K562 (cell line): ENCODE measurements around the gene C1orf50. TPM values are rescaled to one million over a fixed set of nuclear protein-coding genes. Genes with fewer than 3 reads are reported as not detected.

Experiments used
- CBX2 ChIP-seq: fragments of 200-600 bp; sonication (generic); IDR thresholded peaks from one replicate; pipeline ENCODE4 v1.6.1; 2012; ENCODE audit warnings: mild to moderate bottlenecking, low read length, inconsistent platforms; ENCODE audit not compliant: insufficient read depth, poor library complexity, severe bottlenecking
- CREB1 ChIP-seq, 2 experiments: sonication (generic) in 1 of 2; formaldehyde crosslinking in 1 of 2; IDR thresholded peaks; 2 replicates each; pipeline versions ENCODE4 v1.6.1 to v1.8.0; 2012 to 2022; ENCODE audit warnings: inconsistent platforms in 1 of 2, mild to moderate bottlenecking in 1 of 2, missing genetic modification reagents in 1 of 2, moderate library complexity in 1 of 2
- DNMT1 ChIP-seq: fragments of 450-650 bp; IDR thresholded peaks from 2 replicates; pipeline ENCODE4 v1.6.1; 2016; ENCODE audit warnings: antibody characterized with exemption, mild to moderate bottlenecking
- FOXA3 ChIP-seq, 2 experiments: fragments of 450-650 bp in 1 of 2; sonication (generic) in 1 of 2; formaldehyde crosslinking; IDR thresholded peaks in 1 of 2; conservative IDR thresholded peaks in 1 of 2; 2 replicates each; pipeline versions ENCODE4 v1.4.0 to v1.8.0; 2020 to 2022; ENCODE audit warnings: mild to moderate bottlenecking in 2 of 2, missing genetic modification reagents in 1 of 2
- GMEB1 ChIP-seq: fragments of 250-450 bp; sonication (Bioruptor Pico); IDR thresholded peaks from 2 replicates; pipeline ENCODE4 v1.4.0; 2020; ENCODE audit warnings: mild to moderate bottlenecking
- IFI16 ChIP-seq: fragments of 250-450 bp; sonication (Bioruptor Pico); IDR thresholded peaks from 2 replicates; pipeline ENCODE4 v2.1.2; 2022; ENCODE audit warnings: mild to moderate bottlenecking, inconsistent platforms
- NCOA2 ChIP-seq, 2 experiments: fragments of 450-650 bp; IDR thresholded peaks; 2 replicates each; pipeline ENCODE4 v1.6.1; 2018; ENCODE audit warnings: mild to moderate bottlenecking in 2 of 2, moderate library complexity in 1 of 2; ENCODE audit not compliant: partially characterized antibody in 2 of 2
- POLR2AphosphoS2 ChIP-seq: IDR thresholded peaks from 2 replicates; pipeline ENCODE4 v1.6.1; 2012; ENCODE audit warnings: low read length, improper control_type of control experiment
- POLR2B ChIP-seq: fragments of 450-650 bp; IDR thresholded peaks from 2 replicates; pipeline ENCODE4 v1.6.1; 2018; ENCODE audit warnings: low read depth; ENCODE audit not compliant: partially characterized antibody
- TCF15 ChIP-seq: fragments of 250-450 bp; sonication (Bioruptor Pico); IDR thresholded peaks from 2 replicates; pipeline ENCODE4 v1.8.0; 2022; ENCODE audit warnings: moderate library complexity, mild to moderate bottlenecking, inconsistent platforms
- TOE1 ChIP-seq, 2 experiments: fragments of 450-650 bp in 1 of 2; sonication (generic) in 1 of 2; formaldehyde crosslinking in 1 of 2; IDR thresholded peaks; 2 replicates each; pipeline versions ENCODE4 v1.7.1 to v1.8.0; 2016 to 2022; ENCODE audit warnings: borderline replicate concordance in 2 of 2, mild to moderate bottlenecking in 2 of 2, antibody characterized with exemption in 1 of 2, inconsistent platforms in 1 of 2, low read depth in 1 of 2, missing genetic modification reagents in 1 of 2, moderate library complexity in 1 of 2
- TRIM25 ChIP-seq: fragments of 450-650 bp; IDR thresholded peaks from 2 replicates; pipeline ENCODE4 v1.7.0; 2016; ENCODE audit warnings: borderline replicate concordance
- ZNF311 ChIP-seq: fragments of 250-450 bp; sonication (Bioruptor Pico); IDR thresholded peaks from 2 replicates; pipeline ENCODE4 v1.4.0; 2020; ENCODE audit warnings: mild to moderate bottlenecking, moderate library complexity
- polyA plus RNA-seq, 8 experiments: library from polyadenylated mRNA; depleted of rRNA in 4 of 8; stranded (reverse) in 5 of 8; unstranded in 3 of 8; fragments of >200 nt; fragmentation: Nextera tagmentation in 2 of 8; fragmentation: Illumina TruSeq in 1 of 8; extraction: Ambion mirVana in 2 of 8; extraction: Trizol in 1 of 8; gene quantifications; 2 replicates each; pipeline versions ENCODE4 v1.2.1 to v1.2.3, GENCODE V29; 2011 to 2014; ENCODE audit warnings: inconsistent platforms in 1 of 8, missing spikeins in 1 of 8
- total RNA-seq, 7 experiments: library from RNA; depleted of rRNA in 6 of 7; stranded (reverse); fragments of >200 nt in 6 of 7; fragmentation: Illumina TruSeq in 2 of 7; extraction: Trizol in 2 of 7; gene quantifications; 2 replicates each; pipeline versions ENCODE4 v1.2.1 to v1.2.3, GENCODE V29; 2011 to 2021; ENCODE audit warnings: low replicate concordance in 1 of 7

C1orf50 gene
- total and polyA plus RNA-seq, 9 of the 15 experiments (the other 6 are each of a cell fraction or from before 2014, with no cell fraction given): 0.55 to 13.9 (median 5.2) TPM

- no peak for TF ChIP-seq TRIM25
- TF ChIP-seq POLR2AphosphoS2: no peak
- TF ChIP-seq CREB1 (IDR thresholded peaks at IDR 0.05): no peak
- no peak for TF ChIP-seq CREB1 (CRISPR knock-in tag; IDR thresholded peaks at IDR 0.05)
- TF ChIP-seq TCF15: no peak
- no peak for TF ChIP-seq FOXA3 (CRISPR knock-in tag; conservative IDR thresholded peaks at IDR 0.05 in 1 of 2, IDR thresholded peaks at IDR 0.05 in 1 of 2)
- no peak for TF ChIP-seq DNMT1
- TF ChIP-seq GMEB1 (CRISPR knock-in tag): no peak
- TF ChIP-seq POLR2B: no peak
- TF ChIP-seq IFI16 (CRISPR knock-in tag): peak; percentile 31; the same call in 1 of the 2 replicates
- TF ChIP-seq ZNF311: no peak
- TF ChIP-seq CBX2: no peak
- no peak for TF ChIP-seq NCOA2 (IDR thresholded peaks at IDR 0.05; ENCODE audit: partially characterized antibody in 2 of 2)
- no peak for TF ChIP-seq TOE1 (IDR thresholded peaks at IDR 0.05; ENCODE audit: borderline replicate concordance)
- no peak for TF ChIP-seq TOE1 (CRISPR knock-in tag; IDR thresholded peaks at IDR 0.05; ENCODE audit: borderline replicate concordance, low read depth)
Observed at GRCh38 chr1:42817976-42818375, 50.9 kb downstream of the C1orf50 start (continued).
